IPS DF 6.9 (cell line): Measurements from ENCODE around the gene C2CD3.

Experiments
- DNase-seq: peaks from one replicate; pipeline ENCODE4 v3.0.0-alpha.2; 2013; ENCODE audit warnings: low read depth, low spot score
- H3K27ac ChIP-seq: one replicate; pipeline ENCODE4 v1.5.1; 2013; ENCODE audit warnings: low read length, control low read depth
- H3K27me3 ChIP-seq: 2 replicates; pipeline ENCODE4 v1.6.1; 2013; ENCODE audit warnings: mild to moderate bottlenecking, low read length; ENCODE audit not compliant: control insufficient read depth, insufficient read depth
- H3K36me3 ChIP-seq: 2 replicates; pipeline ENCODE4 v1.6.1; 2013; ENCODE audit warnings: low read length; ENCODE audit not compliant: control insufficient read depth, insufficient read depth
- H3K4me1 ChIP-seq: 2 replicates; pipeline ENCODE4 v1.6.1; 2013; ENCODE audit warnings: low read length; ENCODE audit not compliant: control insufficient read depth, insufficient read depth
- H3K4me3 ChIP-seq: 2 replicates; pipeline ENCODE4 v1.5.1; 2013; ENCODE audit warnings: mild to moderate bottlenecking, low read length
- H3K9me3 ChIP-seq: 2 replicates; pipeline ENCODE4 v1.6.1; 2013; ENCODE audit warnings: low read length, inconsistent platforms; ENCODE audit not compliant: control insufficient read depth, insufficient read depth
- WGBS: extraction: QIAGEN DNeasy Blood & Tissue Kit; methylation state at CpG from one replicate; pipeline ENCODE4 v1.1.7; 2013; ENCODE audit warnings: mixed read lengths, missing lambda C conversion rate; ENCODE audit not compliant: insufficient read length, insufficient coverage; 5-methylcytosine and 5-hydroxymethylcytosine counted together

Gene C2CD3

DNA sequence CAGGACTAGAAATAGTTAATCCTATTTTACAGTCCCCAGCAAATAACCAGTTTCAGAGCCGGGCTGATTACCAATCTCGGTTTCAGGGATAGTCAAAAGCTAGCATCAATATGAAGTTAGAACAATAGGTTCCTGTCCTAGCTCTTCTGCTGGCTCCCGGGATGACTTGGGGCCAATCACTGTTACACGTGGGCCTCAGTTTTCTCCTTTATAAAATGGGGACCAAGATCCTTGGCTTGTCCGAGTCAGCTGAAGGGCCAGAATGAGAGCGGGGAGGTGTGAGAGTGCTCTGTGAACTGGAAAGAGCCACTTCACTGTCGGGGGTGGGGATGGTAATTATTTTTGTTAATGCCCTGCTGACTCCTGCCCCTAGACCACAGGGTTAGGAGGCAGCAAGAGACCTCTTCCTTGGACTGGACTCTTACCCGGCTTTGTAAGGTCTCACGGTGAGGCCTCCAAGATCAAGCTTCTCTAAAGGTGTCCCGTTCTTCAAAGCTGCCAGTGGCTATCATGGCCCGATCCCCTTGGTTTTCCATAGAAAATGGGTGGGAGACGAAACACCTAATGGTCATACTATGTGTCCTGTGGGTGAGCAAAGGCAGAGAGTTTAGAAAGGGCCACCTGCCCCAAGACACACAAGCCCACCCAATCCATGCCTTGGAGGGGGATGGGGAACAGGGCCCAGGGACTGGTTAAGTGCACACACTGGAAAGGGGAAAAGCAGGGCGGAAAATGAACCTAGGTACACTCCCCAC lies 189.6 kb downstream of the C2CD3 start:
- H3K27ac ChIP-seq, result no peak overlapping the region
- no peaks in the 10 kb centered on the region for H3K27me3 ChIP-seq
- no CpG with 5 or more reads among the region's 13 CpGs for WGBS
- no peaks in the 10 kb centered on the region for H3K9me3 ChIP-seq
- H3K4me3 ChIP-seq, result peak overlapping the region; percentile 56; the same call in 1 of the 2 replicates
- H3K36me3 ChIP-seq, result peaks cover 29% of the 10 kb centered on the region
- peaks cover 4% of the 10 kb centered on the region; the same call in 1 of the 2 replicates for H3K4me1 ChIP-seq
- no peak for DNase-seq

GRCh38 chr11:73980001-73980961 lies 190.5 kb downstream of the C2CD3 start:
- no peak for DNase-seq
- Histone ChIP-seq H3K9me3 (no peaks in the 10 kb centered on the region), H3K4me1 (peaks cover 4% of the 10 kb centered on the region; the same call in 1 of the 2 replicates), H3K27me3 (no peaks in the 10 kb centered on the region), H3K4me3 (no peak overlapping the region), H3K36me3 (peaks cover 37% of the 10 kb centered on the region), H3K27ac (no peak overlapping the region)
- no CpG with 5 or more reads among the region's 6 CpGs for WGBS

DNA sequence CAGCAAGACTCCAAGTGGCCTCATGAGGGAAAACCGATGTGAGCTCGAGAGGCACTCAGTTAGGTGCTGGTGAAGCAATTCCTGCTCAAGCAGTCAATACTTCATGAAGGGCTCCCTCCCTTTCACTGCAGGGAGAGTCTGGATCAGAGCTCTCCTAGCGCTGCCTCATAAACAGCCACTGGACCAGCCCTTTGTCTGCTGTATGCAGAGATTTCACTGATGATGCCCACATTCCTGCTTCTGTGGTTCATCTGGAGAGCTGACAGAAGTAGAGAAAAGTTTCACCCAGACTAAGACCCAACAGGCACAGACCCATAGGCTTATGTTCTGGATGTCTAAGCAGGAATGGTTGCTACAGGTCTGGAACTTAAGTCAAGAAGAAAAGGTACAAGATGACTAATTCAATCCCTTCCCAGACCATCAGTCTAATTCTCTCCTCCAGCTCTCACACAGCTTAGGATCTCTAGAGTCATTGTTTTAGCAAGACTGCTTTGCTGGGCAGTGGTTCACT lies 192.2 kb downstream of the C2CD3 start:
- WGBS, result no CpG with 5 or more reads among the region's 3 CpGs
- peaks cover 45% of the 10 kb centered on the region for H3K36me3 ChIP-seq
- no peak overlapping the region for H3K27ac ChIP-seq
- no peak overlapping the region for H3K4me3 ChIP-seq
- no peak for DNase-seq
- peaks cover 4% of the 10 kb centered on the region; the same call in 1 of the 2 replicates for H3K4me1 ChIP-seq
- H3K27me3 ChIP-seq, result no peaks in the 10 kb centered on the region
- H3K9me3 ChIP-seq, result no peaks in the 10 kb centered on the region

DNA sequence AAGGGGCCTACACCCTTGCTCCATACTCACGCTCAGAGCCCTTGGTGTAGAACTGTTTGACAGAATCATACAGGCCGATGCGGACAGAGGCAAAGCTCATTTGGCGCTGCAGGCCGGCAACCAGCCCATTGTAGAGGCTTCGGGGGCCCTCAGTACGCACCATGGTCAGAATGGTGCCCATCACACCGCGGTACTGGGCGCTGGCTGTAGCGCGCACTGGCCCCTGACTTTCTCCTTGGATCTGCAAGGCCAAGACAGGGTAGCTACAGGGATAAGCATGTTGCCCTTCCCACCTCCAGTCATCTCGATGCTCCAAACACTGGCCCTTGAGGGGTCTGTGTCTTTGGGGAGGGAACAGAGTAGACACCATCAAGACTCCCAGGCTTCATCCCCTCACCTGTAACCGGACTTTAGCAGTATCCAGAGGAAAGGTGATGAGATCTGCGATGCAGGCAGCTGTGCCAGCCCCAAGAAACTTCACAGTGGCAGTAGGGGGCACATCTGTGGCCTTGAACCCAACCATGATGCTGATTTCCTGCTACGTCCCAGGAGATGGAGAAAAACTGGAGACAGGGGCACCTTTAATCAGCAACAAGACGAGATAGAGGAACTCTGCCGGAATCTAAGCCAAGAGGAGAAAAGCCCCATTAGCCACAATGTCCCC lies 192.8 kb downstream of the C2CD3 start:
- no peaks in the 10 kb centered on the region for H3K9me3 ChIP-seq
- H3K4me3 ChIP-seq, result no peak overlapping the region
- H3K36me3 ChIP-seq, result peaks cover 45% of the 10 kb centered on the region
- no peak overlapping the region for H3K27ac ChIP-seq
- peaks cover 4% of the 10 kb centered on the region; the same call in 1 of the 2 replicates for H3K4me1 ChIP-seq
- WGBS, result no CpG with 5 or more reads among the region's 18 CpGs
- H3K27me3 ChIP-seq, result no peaks in the 10 kb centered on the region
- no peak for DNase-seq

DNA sequence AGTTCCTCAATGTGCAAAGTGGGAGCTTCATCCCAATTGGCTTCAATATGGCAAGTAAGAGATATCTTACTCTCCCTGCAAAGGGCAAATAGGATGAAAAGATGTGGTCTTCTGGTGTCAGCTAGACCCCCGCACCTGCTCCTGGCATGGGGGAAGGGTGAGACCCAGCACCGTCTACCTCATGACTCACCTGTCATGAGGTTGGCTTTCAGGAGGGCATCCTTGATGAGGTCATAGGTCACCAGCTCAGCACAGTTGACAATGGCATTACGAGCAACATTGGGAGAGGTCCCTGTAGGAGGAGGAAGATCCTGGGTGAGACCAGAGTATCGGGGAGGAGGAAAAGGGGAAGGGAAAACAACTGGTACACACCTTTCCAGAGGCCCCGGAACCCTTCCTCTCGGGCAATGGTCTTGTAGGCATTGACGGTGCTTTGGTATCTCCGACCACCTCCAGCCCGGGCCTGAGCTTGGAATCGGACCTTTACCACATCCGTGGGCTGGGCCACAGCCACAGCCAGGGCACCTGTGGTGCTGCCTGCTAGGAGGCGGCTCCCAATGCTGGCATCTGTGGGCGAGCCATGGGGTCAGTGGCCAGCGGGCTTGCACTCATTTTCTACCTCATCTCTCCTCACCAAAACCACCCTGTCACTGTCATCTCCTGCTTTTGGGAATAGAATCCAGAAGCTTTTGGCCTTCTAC lies 194.2 kb downstream of the C2CD3 start:
- Histone ChIP-seq H3K9me3 (no peaks in the 10 kb centered on the region), H3K27me3 (no peaks in the 10 kb centered on the region), H3K4me3 (no peak overlapping the region), H3K27ac (no peak overlapping the region), H3K4me1 (peaks cover 4% of the 10 kb centered on the region; the same call in 1 of the 2 replicates), H3K36me3 (peaks cover 45% of the 10 kb centered on the region)
- no peak for DNase-seq
- WGBS, result no CpG with 5 or more reads among the region's 14 CpGs

- Histone ChIP-seq H3K36me3 (peaks cover 41% of the 10 kb centered on the region), H3K27ac (no peak overlapping the region), H3K27me3 (no peaks in the 10 kb centered on the region), H3K4me3 (no peak overlapping the region), H3K9me3 (no peaks in the 10 kb centered on the region), H3K4me1 (no peaks in the 10 kb centered on the region)
- DNase-seq, result no peak
- no CpG with 5 or more reads among the region's 6 CpGs for WGBS
Observed at GRCh38 chr11:73975479-73975757, 195.4 kb downstream of the C2CD3 start.

DNA sequence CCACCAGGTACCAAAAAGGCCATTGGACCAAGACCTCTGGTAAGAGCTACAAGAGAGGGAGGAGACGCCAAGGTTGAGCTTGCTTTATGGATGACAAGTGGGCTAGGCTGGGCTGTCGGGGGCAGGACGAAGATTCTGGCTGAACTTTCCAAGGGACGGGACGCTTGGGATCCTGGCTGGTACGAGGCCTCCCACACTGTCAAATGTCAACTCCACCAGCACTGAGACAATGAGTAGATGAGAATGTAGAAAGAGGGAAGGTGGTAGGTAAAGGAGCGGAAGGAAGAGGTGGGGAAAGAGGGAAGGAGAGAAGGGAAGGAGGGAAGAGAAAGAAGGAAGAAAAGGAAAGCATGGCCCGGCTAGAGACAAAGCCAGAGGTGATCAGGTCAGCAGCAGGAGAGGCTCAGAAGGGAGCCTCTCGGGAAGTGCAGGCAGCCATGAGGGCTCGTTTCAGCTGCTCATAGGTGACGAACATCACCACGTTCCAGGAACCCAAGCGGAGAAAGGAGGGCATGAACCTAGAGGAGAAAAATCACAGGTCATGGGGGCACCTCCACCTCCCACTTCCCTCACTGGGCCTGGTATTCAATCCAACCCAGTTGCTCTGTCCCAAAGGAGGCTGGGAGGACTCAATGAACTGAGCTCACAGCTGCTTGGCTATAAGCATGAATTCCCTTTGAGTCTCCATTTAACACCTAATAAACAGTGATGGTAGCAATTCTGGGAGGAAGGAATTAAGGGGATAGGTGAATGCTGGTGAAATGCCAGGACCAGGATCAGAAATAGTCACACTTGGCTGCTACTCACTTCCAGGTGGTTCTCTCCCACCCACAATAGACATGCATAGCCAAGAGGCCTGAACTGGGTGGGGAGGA lies 196.0 kb downstream of the C2CD3 start:
- H3K27ac ChIP-seq, result no peak overlapping the region
- no peaks in the 10 kb centered on the region for H3K9me3 ChIP-seq
- DNase-seq, result no peak
- H3K4me1 ChIP-seq, result no peaks in the 10 kb centered on the region
- 100% methylated on average over 1 of the region's 13 CpGs for WGBS
- H3K36me3 ChIP-seq, result peaks cover 39% of the 10 kb centered on the region
- no peaks in the 10 kb centered on the region for H3K27me3 ChIP-seq
- H3K4me3 ChIP-seq, result no peak overlapping the region

GRCh38 chr11:73972620-73973449 lies 198.0 kb downstream of the C2CD3 start:
- no peaks in the 10 kb centered on the region for H3K4me1 ChIP-seq
- WGBS, result no CpG with 5 or more reads among the region's 11 CpGs
- peaks cover 31% of the 10 kb centered on the region for H3K36me3 ChIP-seq

DNA sequence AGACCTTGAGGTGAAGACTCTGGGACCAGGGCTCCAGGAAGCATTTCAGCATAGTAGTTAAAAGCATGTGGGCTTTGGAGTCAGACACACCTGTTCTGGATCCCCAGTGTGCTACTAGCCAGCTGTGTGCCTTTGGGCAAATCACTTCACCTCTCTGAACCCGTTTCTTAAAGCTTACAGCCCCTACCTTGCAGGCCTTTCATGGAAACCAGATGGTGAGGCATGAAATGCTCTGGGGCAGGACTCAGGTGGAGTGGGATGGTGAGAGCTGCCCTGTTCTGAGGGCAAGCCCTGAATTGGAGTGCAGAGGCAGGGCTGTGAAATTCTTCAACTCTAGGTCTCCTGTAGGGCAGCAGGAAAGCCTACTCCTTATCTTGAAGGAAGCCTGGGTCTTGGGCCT lies 198.6 kb downstream of the C2CD3 start:
- no peak for DNase-seq
- Histone ChIP-seq H3K4me1 (no peaks in the 10 kb centered on the region), H3K36me3 (peaks cover 24% of the 10 kb centered on the region)

More at GRCh38 chr11:73972620-73973449, 198.0 kb downstream of the C2CD3 start:
- no peaks in the 10 kb centered on the region for H3K9me3 ChIP-seq
- no peak for DNase-seq
- H3K27ac ChIP-seq, result no peak overlapping the region
- H3K4me3 ChIP-seq, result no peak overlapping the region
- H3K27me3 ChIP-seq, result no peaks in the 10 kb centered on the region

More for the DNA sequence above, 198.6 kb downstream of the C2CD3 start:
- WGBS, result no CpG with 5 or more reads among the region's 1 CpG
- H3K27me3 ChIP-seq, result no peaks in the 10 kb centered on the region
- no peak overlapping the region for H3K27ac ChIP-seq
- H3K4me3 ChIP-seq, result no peak overlapping the region
- no peaks in the 10 kb centered on the region for H3K9me3 ChIP-seq
